Osteocyte (in vitro differentiated cells): ENCODE data around the gene TUBE1. TPM values are rescaled to one million over a fixed set of nuclear protein-coding genes. Genes with fewer than 3 reads are reported as not detected.

ENCODE experiments used
- DNase-seq: peaks from one replicate; pipeline ENCODE4 v3.0.0; 2021; ENCODE audit warnings: mixed read lengths; ENCODE audit not compliant: unreplicated experiment; ENCODE audit errors: extremely low spot score
- H3K27ac Mint-ChIP-seq: one replicate; pipeline ENCODE4 v1.8.0; 2021; ENCODE audit warnings: mild to moderate bottlenecking, mixed read lengths; ENCODE audit not compliant: unreplicated experiment
- H3K27me3 Mint-ChIP-seq: one replicate; pipeline ENCODE4 v1.8.0; 2021; ENCODE audit warnings: mixed read lengths; ENCODE audit not compliant: unreplicated experiment
- H3K36me3 Mint-ChIP-seq: one replicate; pipeline ENCODE4 v1.8.0; 2021; ENCODE audit warnings: mixed read lengths; ENCODE audit not compliant: unreplicated experiment
- H3K4me1 Mint-ChIP-seq: one replicate; pipeline ENCODE4 v1.8.0; 2021; ENCODE audit warnings: mixed read lengths; ENCODE audit not compliant: unreplicated experiment
- H3K4me3 Mint-ChIP-seq: one replicate; pipeline ENCODE4 v1.8.0; 2021; ENCODE audit warnings: mild to moderate bottlenecking, moderate library complexity, mixed read lengths; ENCODE audit not compliant: unreplicated experiment
- H3K9me3 Mint-ChIP-seq: one replicate; pipeline ENCODE4 v1.8.0; 2021; ENCODE audit warnings: mixed read lengths; ENCODE audit not compliant: unreplicated experiment
- CTCF ChIP-seq: fragments of 200-600 bp; sonication (generic); IDR thresholded peaks from 2 replicates; pipeline ENCODE4 v1.5.0; 2021; ENCODE audit warnings: antibody characterized with exemption, mild to moderate bottlenecking, moderate library complexity
- total RNA-seq: library from RNA; stranded (reverse); gene quantifications from 2 replicates; pipeline ENCODE4 v1.2.1, GENCODE V29; 2021

The TUBE1 gene
- total RNA-seq, 1 donor from 2014 or later = 27.6 TPM

GRCh38 chr6:112034616-112034995, 52.7 kb downstream of the TUBE1 start:
- Mint-ChIP-seq H3K4me3 (no peak overlapping the region), H3K4me1 (peaks cover 25% of the 10 kb centered on the region)
- no peak for TF ChIP-seq CTCF

GRCh38 chr6:112033791-112034615, 53.3 kb downstream of the TUBE1 start:
- Mint-ChIP-seq H3K36me3 (no peaks in the 10 kb centered on the region), H3K4me3 (no peak overlapping the region), H3K9me3 (no peaks in the 10 kb centered on the region), H3K4me1 (peaks cover 24% of the 10 kb centered on the region), H3K27ac (no peak overlapping the region), H3K27me3 (no peaks in the 10 kb centered on the region)
- TF ChIP-seq CTCF = no peak
- no peak for DNase-seq

More at GRCh38 chr6:112034616-112034995, 52.7 kb downstream of the TUBE1 start:
- DNase-seq = no peak
- H3K9me3 Mint-ChIP-seq = no peaks in the 10 kb centered on the region
- no peaks in the 10 kb centered on the region for H3K27me3 Mint-ChIP-seq
- no peaks in the 10 kb centered on the region for H3K36me3 Mint-ChIP-seq
- no peak overlapping the region for H3K27ac Mint-ChIP-seq

- Mint-ChIP-seq H3K27me3 (no peaks in the 10 kb centered on the region), H3K9me3 (no peaks in the 10 kb centered on the region), H3K27ac (no peak overlapping the region), H3K4me3 (no peak overlapping the region), H3K36me3 (no peaks in the 10 kb centered on the region), H3K4me1 (peaks cover 11% of the 10 kb centered on the region)
- no peak for DNase-seq
- no peak for TF ChIP-seq CTCF
These were observed 54.6 kb downstream of the TUBE1 start for GRCh38 chr6:112032728-112033127.

DNA sequence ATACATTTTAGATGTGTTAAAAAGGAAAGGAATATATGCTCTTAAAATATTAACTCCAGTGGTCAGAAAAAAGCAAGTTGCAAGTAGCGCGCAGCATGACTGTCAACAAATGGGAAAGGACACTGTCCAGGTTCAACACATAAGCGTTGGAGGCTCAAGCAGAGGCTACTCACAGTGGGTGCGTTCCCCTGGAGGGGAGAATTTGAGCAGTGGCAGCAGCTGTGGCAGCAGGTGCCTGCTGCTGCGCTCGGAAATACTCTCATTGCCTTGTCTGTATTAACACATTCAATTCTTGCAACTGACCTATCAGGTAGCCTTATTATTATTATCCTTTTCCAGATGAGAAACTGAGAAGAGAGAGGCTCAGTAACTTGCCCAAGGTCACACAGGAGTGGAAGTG, 55.3 kb downstream of the TUBE1 start:
- H3K36me3 Mint-ChIP-seq = no peaks in the 10 kb centered on the region
- no peaks in the 10 kb centered on the region for H3K9me3 Mint-ChIP-seq
- H3K27me3 Mint-ChIP-seq = no peaks in the 10 kb centered on the region
- no peak overlapping the region for H3K27ac Mint-ChIP-seq
- peaks cover 7% of the 10 kb centered on the region for H3K4me1 Mint-ChIP-seq
- H3K4me3 Mint-ChIP-seq = no peak overlapping the region
- no peak for TF ChIP-seq CTCF
- no peak for DNase-seq

GRCh38 chr6:112030961-112031660, 56.2 kb downstream of the TUBE1 start:
- no peaks in the 10 kb centered on the region for H3K27me3 Mint-ChIP-seq
- TF ChIP-seq CTCF = no peak
- DNase-seq = no peak
- H3K4me1 Mint-ChIP-seq = peaks cover 7% of the 10 kb centered on the region
- no peaks in the 10 kb centered on the region for H3K36me3 Mint-ChIP-seq
- no peak overlapping the region for H3K4me3 Mint-ChIP-seq
- H3K27ac Mint-ChIP-seq = no peak overlapping the region
- H3K9me3 Mint-ChIP-seq = no peaks in the 10 kb centered on the region
